NCI-H524 treated with DMSO at 0.1 percent for 48 hours (cell line): ENCODE data around the gene RAP1GAP.
"Not testable (repeated sequence)": the region's sequence is repeated elsewhere in the genome, so short reads cannot be mapped to it uniquely, and the experiment has no call there.

Source experiments
- DNase-seq: peaks from one replicate; lab custom pipeline; 2025; lab: John Stamatoyannopoulos, UW

The RAP1GAP gene

DNA sequence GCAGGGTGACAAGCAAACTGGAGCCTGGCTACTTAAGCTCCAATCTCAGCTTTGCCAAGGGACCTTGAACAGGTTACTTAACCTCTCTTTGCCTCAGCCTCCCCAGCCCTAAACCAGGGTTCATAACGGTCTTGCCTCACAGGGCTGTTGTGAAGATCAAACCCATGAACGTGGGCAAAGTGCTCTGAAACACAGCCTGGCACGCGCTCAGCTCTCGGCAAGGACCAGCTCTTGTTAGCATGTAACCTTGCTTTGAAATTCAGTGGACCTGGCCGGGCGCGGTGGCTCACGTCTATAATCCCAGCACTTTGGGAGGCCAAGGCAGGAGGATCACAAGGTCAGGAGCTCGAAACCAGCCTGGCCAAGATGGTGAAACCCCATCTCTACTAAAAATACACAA lies 24.8 kb downstream of the RAP1GAP start:
- no peak for DNase-seq

GRCh38 chr1:21643624-21644023 lies 25.5 kb downstream of the RAP1GAP start:
- DNase-seq = no peak

- DNase-seq = no peak
Observed at GRCh38 chr1:21641967-21642739, 27.0 kb downstream of the RAP1GAP start.

GRCh38 chr1:21641537-21641936 lies 27.6 kb downstream of the RAP1GAP start:
- DNase-seq = no peak

- DNase-seq = no peak
Observed at GRCh38 chr1:21641076-21641475, 28.1 kb downstream of the RAP1GAP start.

GRCh38 chr1:21640653-21641052 lies 28.5 kb downstream of the RAP1GAP start:
- no peak for DNase-seq

DNA sequence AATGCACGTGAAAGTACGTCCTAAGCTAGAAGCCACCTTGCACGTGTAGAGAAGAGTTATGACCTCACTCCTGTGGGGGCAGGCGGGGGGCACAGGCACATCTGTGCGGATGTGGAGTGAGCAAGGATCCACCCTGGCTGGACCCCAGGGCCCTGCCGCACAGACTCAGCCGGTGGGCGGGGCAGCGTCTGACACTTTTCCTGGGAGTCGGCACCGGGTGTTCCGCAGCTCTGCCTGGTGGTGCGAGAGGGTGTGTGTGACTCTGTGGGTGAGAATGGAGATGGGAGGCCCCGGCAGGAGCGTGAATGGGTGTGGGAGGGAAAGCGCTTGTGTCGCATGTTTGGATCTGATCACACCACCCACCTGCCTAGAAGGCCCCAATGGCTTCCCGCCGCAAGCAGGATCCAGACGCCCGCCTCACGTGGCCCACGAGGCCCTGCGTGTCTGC lies 29.5 kb downstream of the RAP1GAP start:
- DNase-seq = no peak

- no peak for DNase-seq
Observed at GRCh38 chr1:21638531-21639341, 30.4 kb downstream of the RAP1GAP start.

DNA sequence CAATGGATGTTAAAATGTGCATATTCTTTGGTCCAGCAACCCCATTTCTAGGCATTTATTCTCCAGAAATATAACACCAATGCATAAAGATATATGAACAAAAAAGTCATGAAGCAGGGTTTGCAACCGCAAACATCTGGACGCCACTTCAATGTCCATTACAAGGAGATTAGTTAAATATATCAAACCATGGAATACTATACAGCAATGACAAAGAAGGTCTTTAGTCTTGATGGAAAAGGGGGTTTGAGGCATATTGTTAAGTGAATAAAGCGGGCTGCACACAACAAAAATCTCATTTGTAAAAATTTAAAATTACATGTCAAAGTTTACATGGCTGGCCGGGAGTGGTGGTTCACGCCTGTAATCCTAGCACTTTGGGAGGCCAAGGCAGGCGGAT lies 31.6 kb downstream of the RAP1GAP start:
- DNase-seq = no peak

- no peak for DNase-seq
Observed at GRCh38 chr1:21636029-21636428, 33.1 kb downstream of the RAP1GAP start.

DNA sequence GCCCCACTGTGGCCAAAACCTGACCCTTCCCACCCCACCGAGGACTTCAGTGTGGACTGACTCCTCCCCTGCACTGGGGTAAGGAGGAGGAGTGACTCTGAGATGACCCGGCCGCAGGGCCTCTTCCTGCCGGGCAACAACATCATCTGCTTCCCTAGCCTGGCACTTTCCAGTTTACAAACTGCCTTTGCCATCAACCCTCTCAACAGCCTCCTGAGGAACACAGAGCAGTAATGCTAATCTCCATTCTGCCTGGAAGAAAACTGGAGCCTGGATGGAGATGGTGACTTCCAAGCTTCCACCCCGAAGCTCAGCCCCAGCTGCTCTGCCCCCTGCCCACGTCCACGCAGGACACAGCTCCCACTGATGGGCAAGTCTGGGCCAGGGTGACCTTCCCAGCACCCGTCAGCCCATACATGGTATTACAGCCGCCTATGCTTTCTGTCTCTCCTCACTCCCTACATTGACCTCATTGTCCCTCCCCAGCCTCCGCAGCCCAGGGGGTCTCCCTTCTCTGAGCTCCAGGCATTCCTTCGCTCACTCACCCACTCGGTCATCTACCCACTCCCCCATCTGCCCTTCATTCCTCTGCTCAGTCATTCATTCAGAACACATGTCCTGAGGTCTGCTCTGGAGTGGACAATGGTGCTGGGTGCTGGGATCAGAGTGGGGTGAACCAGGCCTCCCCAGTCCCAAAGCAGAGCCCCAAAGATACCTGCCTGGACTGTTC lies 34.2 kb downstream of the RAP1GAP start:
- no peak for DNase-seq

- no peak for DNase-seq
Observed at GRCh38 chr1:21633992-21634805, 35.0 kb downstream of the RAP1GAP start.

- no peak for DNase-seq
Observed at GRCh38 chr1:21633141-21633755, 35.9 kb downstream of the RAP1GAP start.

GRCh38 chr1:21631944-21632887 lies 36.9 kb downstream of the RAP1GAP start:
- no peak for DNase-seq

- not testable (repeated sequence) for DNase-seq
Observed at GRCh38 chr1:21631590-21631943, 37.6 kb downstream of the RAP1GAP start.

- DNase-seq = no peak
Observed at GRCh38 chr1:21630571-21631343, 38.4 kb downstream of the RAP1GAP start.

DNA sequence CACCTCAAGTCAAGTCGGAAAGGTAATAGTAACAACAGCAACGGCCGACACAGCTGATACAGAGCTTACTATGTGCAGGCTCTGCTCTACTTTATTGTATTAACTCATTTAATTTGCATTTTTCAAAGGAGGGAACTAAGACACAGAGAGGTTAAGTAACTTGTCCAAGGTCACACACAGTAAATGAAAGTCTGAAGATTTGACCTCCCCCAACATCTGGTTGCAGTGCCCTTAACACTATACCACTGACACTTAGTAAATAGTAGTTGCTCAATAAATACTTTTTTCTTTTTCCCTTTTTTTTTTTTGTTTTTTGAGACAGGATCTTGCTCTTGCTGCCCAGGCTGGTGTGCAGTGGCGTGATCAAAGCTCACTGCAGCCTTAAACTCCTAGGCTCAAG lies 39.2 kb downstream of the RAP1GAP start:
- DNase-seq = no peak

DNA sequence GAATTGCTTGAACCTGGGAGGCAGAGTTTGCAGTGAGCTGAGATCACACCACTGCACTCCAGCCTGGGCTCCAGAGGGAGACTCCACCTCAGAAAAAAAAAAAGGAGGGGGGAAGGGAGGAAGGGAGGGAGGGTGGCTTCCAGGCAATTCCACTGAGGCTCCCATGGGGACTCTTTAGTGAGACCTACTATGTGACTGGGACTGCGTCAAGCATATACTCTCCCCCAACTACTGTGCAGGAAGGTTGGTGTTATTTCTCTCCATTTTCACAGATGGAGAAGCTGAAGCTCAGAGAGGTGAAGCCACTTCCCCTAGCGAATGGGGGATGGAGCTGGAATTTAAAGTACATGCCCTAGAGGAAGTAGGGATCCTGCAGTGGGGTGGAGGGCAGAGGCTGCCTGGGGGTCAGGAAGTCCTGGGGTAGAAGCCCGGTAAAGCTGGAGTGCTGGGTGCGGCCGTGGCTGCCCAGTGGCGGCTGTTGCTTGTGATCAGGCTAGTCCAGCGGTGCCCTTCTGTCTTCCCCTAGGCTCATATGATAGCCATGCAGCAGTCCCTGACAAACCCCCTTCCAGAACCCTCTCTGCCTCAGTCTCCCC lies 40.3 kb downstream of the RAP1GAP start:
- DNase-seq = no peak

DNA sequence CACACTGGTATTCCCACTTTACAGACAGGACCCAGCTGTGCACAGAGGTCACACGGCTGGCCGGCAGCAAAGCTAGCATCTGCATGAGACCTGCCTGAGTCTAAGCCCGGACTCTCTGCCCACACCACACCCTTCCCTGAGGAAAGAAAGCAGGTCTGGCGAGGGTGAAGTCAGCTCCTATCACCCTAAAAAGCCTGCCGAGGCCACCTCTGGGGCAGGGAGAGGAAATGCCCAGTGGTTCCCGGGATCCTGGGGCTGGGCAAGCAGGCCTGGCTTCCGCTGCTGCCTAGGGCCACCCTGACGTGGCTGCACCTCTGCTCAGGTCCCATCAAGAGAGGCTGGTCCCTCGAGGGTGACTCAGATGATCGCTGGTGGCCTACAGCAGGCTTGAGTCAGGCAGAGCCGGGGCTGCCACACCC lies 42.2 kb downstream of the RAP1GAP start:
- DNase-seq = no peak
